HFFc6 (cell line): ENCODE results near the gene F13B. TPM values are rescaled to one million over a fixed set of nuclear protein-coding genes. Genes with fewer than 3 reads are reported as not detected.
"Not testable (repeated sequence)": the region's sequence is repeated elsewhere in the genome, so short reads cannot be mapped to it uniquely, and the experiment has no call there.

Source experiments
- DNase-seq: peaks from one replicate; pipeline ENCODE4 v3.0.0-alpha.2; 2018
- H3K27ac Mint-ChIP-seq: 2 replicates; pipeline ENCODE4 v1.8.0; 2020; ENCODE audit warnings: mild to moderate bottlenecking, mixed read lengths
- H3K27me3 Mint-ChIP-seq: 2 replicates; pipeline ENCODE4 v1.8.0; 2021; ENCODE audit warnings: mild to moderate bottlenecking, moderate library complexity, mixed read lengths; ENCODE audit not compliant: insufficient read depth
- H3K36me3 Mint-ChIP-seq: 2 replicates; pipeline ENCODE4 v1.8.0; 2021; ENCODE audit warnings: low read depth, mixed read lengths
- H3K4me1 Mint-ChIP-seq: 2 replicates; pipeline ENCODE4 v1.8.0; 2020; ENCODE audit warnings: low read depth, mixed read lengths
- H3K4me3 Mint-ChIP-seq: 2 replicates; pipeline ENCODE4 v1.8.0; 2020; ENCODE audit warnings: mild to moderate bottlenecking, moderate library complexity, mixed read lengths
- H3K9me3 Mint-ChIP-seq: 2 replicates; pipeline ENCODE4 v1.8.0; 2020; ENCODE audit warnings: mild to moderate bottlenecking, mixed read lengths
- CTCF ChIP-seq: fragments of 200-600 bp; sonication (generic); IDR thresholded peaks from 2 replicates; pipeline ENCODE4 v1.5.0; 2021; ENCODE audit warnings: antibody characterized with exemption, mild to moderate bottlenecking
- total RNA-seq, 6 experiments: library from RNA; stranded (reverse); fragmentation: NEBNext Ultra II Directional; extraction: Animal tissue kit (Norgen Biotek cat#: 25700); gene quantifications; 2 replicates in 1 of 6; 3 replicates in 5 of 6; pipeline ENCODE4 v1.2.3, GENCODE V29; 2021

Gene F13B
- total RNA-seq, 6 experiments from 2014 or later, result not detected

- H3K4me1 Mint-ChIP-seq, result peaks cover 13% of the 10 kb centered on the region
- H3K9me3 Mint-ChIP-seq, result no peaks in the 10 kb centered on the region
- no peak for DNase-seq
- peaks cover 1% of the 10 kb centered on the region; the same call in 1 of the 2 replicates for H3K27me3 Mint-ChIP-seq
- TF ChIP-seq CTCF, result no peak
- no peak overlapping the region for H3K27ac Mint-ChIP-seq
- no peaks in the 10 kb centered on the region for H3K36me3 Mint-ChIP-seq
- H3K4me3 Mint-ChIP-seq, result no peak overlapping the region
Observed at GRCh38 chr1:196993916-196994315, 73.1 kb downstream of the F13B start.

- not testable (repeated sequence) for H3K4me3 Mint-ChIP-seq, DNase-seq
Observed at GRCh38 chr1:196991919-196992651, 75.0 kb downstream of the F13B start.

More at GRCh38 chr1:196991919-196992651, 75.0 kb downstream of the F13B start:
- not testable (repeated sequence) for H3K4me1 Mint-ChIP-seq, H3K27ac Mint-ChIP-seq, H3K27me3 Mint-ChIP-seq, H3K36me3 Mint-ChIP-seq, H3K9me3 Mint-ChIP-seq

Other genes with a start within 250 kb of the F13B start
- under 1 TPM in 2 of 6 experiments, not detected in 4; 0.20 to 0.26 TPM for gene CFHR1, start 247.5 kb downstream of the F13B start, total RNA-seq
- gene CFHR4, start 179.2 kb downstream of the F13B start, total RNA-seq, result not detected
- not detected for gene CFHR2, start 123.5 kb downstream of the F13B start, total RNA-seq
- gene CFHR5, start 89.7 kb downstream of the F13B start, total RNA-seq, result not detected
- 10 to 100 TPM; 20.3 to 46.8 (median 42.0) TPM for gene ASPM, start 79.4 kb upstream of the F13B start, total RNA-seq
- gene ZBTB41, start 134.0 kb upstream of the F13B start, total RNA-seq, result 10 to 100 TPM; 10.2 to 12.9 (median 11.8) TPM
- gene CRB1, start 201.0 kb upstream of the F13B start, total RNA-seq, result under 1 TPM in 1 of 6 experiments, not detected in 5; 0.07 TPM